ENCODE data around the gene ABCD1.

Gene ABCD1

DNA sequence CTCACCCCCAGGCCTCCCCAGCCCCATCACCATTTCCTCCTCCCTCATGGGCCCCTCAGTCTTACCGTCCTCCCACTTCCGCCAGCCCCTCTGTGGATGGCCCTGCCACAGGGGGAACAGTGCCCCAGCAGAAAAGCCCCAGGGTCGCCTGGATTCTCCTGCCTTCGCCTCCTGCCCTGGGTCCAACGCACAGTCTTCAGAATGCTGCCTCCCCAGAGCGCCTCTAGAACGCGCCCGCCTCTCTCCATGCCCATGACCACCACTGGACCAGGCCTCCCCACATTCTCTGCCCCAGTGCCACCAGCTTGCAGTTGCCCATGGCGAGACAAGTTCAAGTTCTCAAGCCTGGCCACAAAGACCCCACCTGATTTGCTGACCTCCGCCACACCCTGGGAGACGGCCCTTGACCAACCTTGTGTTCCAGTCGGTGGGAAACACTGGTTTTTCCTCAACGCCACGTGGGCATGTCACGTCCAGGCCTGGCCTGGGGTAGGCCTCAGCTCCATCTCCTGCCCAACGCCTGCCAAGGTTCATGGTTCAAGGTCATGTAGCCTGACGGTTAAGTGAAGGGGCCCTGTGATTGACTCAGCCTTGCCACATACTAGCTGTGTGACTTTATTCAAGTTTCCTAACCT lies 38.8 kb downstream of the ABCD1 start:
- Mint-ChIP-seq H3K4me3 (no peak overlapping the region), H3K4me1 (peaks cover 9% of the 10 kb centered on the region), H3K36me3 (no peaks in the 10 kb centered on the region), H3K27ac (no peak overlapping the region), H3K9me3 (no peaks in the 10 kb centered on the region), H3K27me3 (peaks cover 14% of the 10 kb centered on the region)
- DNase-seq = no peak
- CTCF ChIA-PET = interaction anchor here (0.6 to 3.3 kb wide), 5 partner anchors 27 to 205 kb away, joined by 3 to 27 read pairs (median 3); no protein-coding TSS in a partner anchor

DNA sequence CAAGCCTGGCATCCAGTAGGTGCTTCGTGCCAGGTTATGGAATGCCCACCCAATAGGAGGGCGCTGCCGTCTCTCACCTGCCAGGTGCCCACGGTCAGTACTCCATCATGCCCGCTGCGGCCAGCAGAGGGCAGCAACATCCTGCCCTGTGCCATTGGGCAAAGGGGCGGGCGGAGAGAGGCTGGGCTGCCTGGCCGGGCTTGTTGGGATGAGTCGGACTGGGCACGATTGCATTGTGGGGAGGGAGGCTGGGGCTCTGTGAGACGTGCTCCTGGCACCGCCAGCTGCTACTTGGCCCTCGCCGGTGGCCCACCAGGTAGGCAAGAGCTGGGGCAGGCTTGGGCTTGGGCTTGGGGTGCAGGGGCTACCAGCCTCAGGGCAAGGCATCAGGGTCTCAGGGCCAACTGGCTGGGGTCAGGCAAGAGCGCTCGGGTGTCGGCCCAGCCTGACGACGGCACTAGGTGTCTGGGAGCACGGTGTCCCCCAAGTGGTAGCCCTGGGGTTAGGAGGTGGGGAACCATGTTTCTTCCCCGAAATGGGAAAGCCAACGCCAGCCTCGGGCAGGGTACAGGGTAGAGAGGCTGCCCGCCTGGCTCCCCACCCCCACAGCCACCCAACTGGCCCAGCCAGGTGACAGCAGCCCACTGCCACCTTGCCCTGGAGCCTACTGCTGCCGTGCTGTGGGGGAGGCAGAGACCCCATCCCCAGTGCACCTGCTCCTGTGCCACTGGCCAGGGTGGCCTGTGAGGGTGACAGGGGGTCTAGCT lies 39.5 kb downstream of the ABCD1 start, which contains the start of gene PLXNB3:
PLXNB3 (plus strand) TSS at position 261 of the 767 bp plus-strand sequence. CDS start 1,287 bp downstream, outside the sequence.
- Mint-ChIP-seq H3K4me3 (no peak within 1 kb of the TSS), H3K36me3 (no peaks in the 10 kb centered on the region), H3K27me3 (peaks cover 14% of the 10 kb centered on the region), H3K27ac (no peak within 1 kb of the TSS), H3K4me1 (peaks cover 9% of the 10 kb centered on the region), H3K9me3 (no peaks in the 10 kb centered on the region)
- CTCF ChIA-PET = interaction anchor here (0.6 to 3.3 kb wide), 5 partner anchors 89 to 204 kb away, joined by 3 to 27 read pairs (median 4); no protein-coding TSS in a partner anchor
- peak; percentile 80 for DNase-seq

DNA sequence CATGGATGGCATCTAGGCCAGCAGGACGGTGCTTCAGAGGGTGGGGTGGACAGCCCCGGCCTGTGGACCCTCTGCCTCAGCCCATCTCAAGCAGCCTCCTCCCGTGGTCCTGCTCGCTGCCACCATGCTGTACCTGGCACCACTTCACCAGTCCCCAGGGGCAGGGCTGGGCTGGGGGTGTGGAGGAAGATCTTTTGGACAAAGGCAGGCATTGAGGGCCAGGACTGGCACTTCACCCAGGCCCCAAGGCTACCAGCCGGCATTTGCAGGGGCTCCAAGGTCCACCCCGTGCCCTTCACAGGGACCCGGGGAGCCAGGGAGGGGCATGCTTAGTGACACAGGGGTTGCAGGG lies 40.1 kb downstream of the ABCD1 start:
- Mint-ChIP-seq H3K27me3 (peaks cover 14% of the 10 kb centered on the region), H3K36me3 (no peaks in the 10 kb centered on the region), H3K27ac (no peak overlapping the region), H3K9me3 (no peaks in the 10 kb centered on the region), H3K4me1 (peaks cover 9% of the 10 kb centered on the region), H3K4me3 (no peak overlapping the region)
- DNase-seq = no peak
- CTCF ChIA-PET = interaction anchor here (1.0 to 3.3 kb wide), 4 partner anchors 88 to 186 kb away, joined by 3 to 27 read pairs (median 4); no protein-coding TSS in a partner anchor

DNA sequence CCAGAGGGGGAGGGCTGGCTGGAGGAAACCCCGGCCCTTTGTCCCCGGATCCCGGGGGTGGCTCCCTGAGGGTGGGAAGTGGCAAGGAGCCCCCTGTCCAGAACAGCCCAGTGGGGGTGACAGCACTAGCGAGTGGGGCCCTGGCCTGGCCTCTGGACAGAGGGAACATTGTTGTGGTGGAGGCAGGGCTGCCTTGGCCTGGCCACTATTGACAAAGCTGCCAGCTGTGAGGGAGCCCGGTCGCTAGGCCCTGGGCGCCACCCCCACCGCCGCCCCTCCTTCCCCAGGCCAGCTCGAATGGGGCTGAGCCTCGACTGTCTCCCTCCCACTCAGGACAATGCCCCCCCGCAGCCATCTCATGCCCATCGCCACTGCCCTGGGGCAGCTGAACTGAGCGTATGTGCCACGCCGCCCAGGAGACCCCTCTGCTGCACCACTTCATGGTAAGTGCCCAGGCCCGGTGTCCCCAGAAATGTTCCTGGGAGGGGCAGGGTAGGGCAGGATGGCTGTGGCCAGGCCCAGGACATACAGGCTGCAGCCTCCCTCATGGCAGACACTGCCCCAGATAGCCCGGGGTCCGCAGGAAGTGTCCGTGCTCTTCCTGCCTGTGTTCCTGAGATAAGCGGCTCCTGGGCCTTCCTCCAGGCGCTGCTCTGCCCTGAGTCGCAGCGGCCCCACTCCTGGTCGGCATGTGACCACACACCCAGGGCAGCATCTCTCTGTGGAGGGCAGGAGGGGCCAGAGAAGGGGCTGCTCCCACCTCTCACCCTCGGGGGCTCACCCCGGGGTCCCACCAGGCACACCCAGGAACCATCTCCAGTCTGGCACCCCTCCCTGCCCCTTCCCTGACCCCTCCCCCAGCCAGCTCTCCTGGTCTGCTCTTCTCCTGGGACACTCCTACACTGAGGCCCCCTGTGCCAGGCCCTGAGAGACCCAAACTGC lies 40.8 kb downstream of the ABCD1 start:
- Mint-ChIP-seq H3K9me3 (no peaks in the 10 kb centered on the region), H3K36me3 (no peaks in the 10 kb centered on the region), H3K27ac (no peak overlapping the region), H3K4me1 (peaks cover 9% of the 10 kb centered on the region), H3K27me3 (peaks cover 14% of the 10 kb centered on the region), H3K4me3 (no peak overlapping the region)
- CTCF ChIA-PET = interaction anchor here (1.2 to 1.6 kb wide), 2 partner anchors 127 to 185 kb away, joined by 4 read pairs; no protein-coding TSS in a partner anchor
- no peak for DNase-seq

DNA sequence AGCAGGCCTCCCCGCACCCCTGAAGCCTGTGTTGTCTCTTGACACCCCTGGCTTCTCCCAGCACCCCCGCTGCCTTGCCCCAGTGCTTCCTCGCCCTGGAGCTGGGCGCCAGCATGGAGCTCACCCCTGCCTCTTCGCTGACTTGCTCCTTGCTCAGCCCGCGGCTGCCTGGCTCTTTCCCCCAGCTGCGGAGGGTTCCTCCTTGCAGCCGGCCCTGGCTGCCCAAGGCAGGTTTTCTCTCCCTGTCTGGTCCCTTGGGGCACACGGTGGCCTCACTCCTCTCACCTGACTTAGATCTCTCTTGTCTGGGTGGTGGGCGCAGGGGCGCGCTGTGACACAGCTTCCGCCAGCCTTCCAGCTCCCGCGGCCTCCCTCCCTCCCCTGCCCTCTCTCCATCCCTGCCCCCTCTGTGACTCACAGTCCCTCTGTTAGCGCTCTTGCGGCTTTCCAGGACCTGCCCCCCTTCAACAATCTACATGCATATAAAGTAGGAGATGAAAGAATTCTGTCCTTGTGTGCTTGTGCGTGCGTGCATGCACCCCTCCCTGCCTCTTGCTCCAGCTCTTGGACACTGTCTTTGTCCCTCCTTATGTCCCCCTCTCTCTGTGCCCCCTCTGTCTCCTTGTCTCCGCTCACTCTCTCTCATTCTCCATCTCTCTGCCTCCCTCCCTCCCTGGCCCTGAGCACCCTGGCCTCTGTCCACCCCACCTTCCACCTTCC lies 41.6 kb downstream of the ABCD1 start:
- CTCF ChIA-PET = interaction anchor here (1.6 to 1.8 kb wide), 2 partner anchors 181 to 184 kb away, joined by 4 to 8 read pairs; no protein-coding TSS in a partner anchor
- peak; percentile 35 for DNase-seq
- Mint-ChIP-seq H3K27me3 (peaks cover 14% of the 10 kb centered on the region), H3K4me3 (no peak overlapping the region), H3K36me3 (no peaks in the 10 kb centered on the region), H3K9me3 (no peaks in the 10 kb centered on the region), H3K27ac (no peak overlapping the region), H3K4me1 (peaks cover 9% of the 10 kb centered on the region)

DNA sequence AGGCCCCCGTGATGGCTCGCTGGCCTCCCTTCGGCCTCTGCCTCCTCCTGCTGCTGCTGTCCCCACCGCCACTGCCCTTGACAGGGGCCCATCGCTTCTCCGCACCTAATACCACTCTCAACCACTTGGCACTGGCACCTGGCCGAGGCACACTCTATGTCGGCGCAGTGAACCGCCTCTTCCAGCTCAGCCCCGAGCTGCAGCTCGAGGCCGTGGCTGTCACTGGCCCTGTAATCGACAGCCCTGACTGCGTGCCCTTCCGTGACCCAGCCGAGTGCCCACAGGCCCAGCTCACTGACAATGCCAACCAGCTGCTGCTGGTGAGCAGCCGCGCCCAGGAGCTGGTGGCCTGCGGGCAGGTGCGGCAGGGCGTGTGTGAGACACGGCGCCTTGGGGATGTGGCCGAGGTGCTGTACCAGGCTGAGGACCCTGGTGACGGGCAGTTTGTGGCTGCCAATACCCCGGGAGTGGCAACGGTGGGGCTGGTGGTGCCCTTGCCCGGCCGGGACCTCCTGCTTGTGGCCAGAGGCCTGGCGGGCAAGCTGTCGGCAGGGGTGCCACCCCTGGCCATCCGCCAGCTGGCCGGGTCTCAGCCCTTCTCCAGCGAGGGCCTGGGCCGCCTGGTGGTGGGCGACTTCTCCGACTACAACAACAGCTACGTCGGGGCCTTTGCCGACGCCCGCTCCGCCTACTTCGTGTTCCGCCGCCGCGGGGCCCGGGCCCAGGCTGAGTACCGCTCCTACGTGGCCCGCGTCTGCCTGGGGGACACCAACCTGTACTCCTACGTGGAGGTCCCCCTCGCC lies 42.4 kb downstream of the ABCD1 start:
- Mint-ChIP-seq H3K4me3 (no peak overlapping the region), H3K27me3 (peaks cover 14% of the 10 kb centered on the region), H3K9me3 (no peaks in the 10 kb centered on the region), H3K4me1 (peaks cover 9% of the 10 kb centered on the region), H3K36me3 (no peaks in the 10 kb centered on the region), H3K27ac (no peak overlapping the region)
- no peak for DNase-seq
- CTCF ChIA-PET = interaction anchor here (1.6 to 1.8 kb wide), 2 partner anchors 180 to 183 kb away, joined by 4 to 8 read pairs; no protein-coding TSS in a partner anchor

GRCh38 chrX:153767674-153768055 lies 43.0 kb downstream of the ABCD1 start:
- CTCF ChIA-PET = interaction anchor here (1.8 kb wide), 1 partner anchor 179 kb away, joined by 8 read pairs; no protein-coding TSS in a partner anchor
- no peak overlapping the region for H3K27ac Mint-ChIP-seq
- DNase-seq = no peak

GRCh38 chrX:153768311-153769157 lies 43.9 kb downstream of the ABCD1 start:
- H3K27ac Mint-ChIP-seq = no peak overlapping the region
- CTCF ChIA-PET = no interaction called here
- peaks cover 9% of the 10 kb centered on the region for H3K4me1 Mint-ChIP-seq

More at GRCh38 chrX:153767674-153768055, 43.0 kb downstream of the ABCD1 start:
- H3K36me3 Mint-ChIP-seq = no peaks in the 10 kb centered on the region
- no peak overlapping the region for H3K4me3 Mint-ChIP-seq
- no peaks in the 10 kb centered on the region for H3K9me3 Mint-ChIP-seq
- H3K4me1 Mint-ChIP-seq = peaks cover 9% of the 10 kb centered on the region
- peaks cover 14% of the 10 kb centered on the region for H3K27me3 Mint-ChIP-seq

DNA sequence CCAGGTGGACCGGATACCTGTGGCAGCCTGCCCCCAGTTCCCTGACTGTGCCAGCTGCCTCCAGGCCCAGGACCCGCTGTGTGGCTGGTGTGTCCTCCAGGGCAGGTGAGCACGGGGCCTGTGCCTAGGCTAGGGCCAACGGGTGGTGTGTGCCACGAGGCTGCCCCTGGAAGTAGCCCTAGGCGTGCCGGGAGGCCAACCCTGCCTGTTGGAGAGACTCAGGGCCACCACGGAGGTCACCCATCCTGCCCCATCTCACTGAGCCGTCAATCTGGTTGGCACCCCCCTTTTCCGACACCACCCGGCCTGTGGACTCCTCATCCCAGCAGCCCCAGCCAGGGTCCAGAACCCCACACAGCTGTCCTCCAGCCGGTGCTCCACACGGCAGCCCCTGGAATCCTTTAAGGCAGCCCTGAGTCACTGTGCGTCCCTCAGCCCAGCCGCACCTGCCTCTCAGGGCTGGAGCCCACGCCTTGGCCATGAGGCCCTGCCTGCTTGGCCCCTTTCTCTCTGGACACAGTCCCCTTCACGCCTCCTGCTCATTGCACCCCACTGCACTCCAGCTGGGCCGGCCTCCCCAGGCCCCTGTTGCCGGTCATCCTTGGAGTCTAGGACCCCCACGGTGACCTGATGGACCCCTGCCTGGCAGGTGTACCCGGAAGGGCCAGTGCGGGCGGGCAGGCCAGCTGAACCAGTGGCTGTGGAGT lies 44.7 kb downstream of the ABCD1 start:
- CTCF ChIA-PET = no interaction called here
- Mint-ChIP-seq H3K36me3 (no peaks in the 10 kb centered on the region), H3K27me3 (peaks cover 9% of the 10 kb centered on the region)

More at GRCh38 chrX:153768311-153769157, 43.9 kb downstream of the ABCD1 start:
- Mint-ChIP-seq H3K27me3 (peaks cover 14% of the 10 kb centered on the region), H3K36me3 (no peaks in the 10 kb centered on the region), H3K4me3 (no peak overlapping the region), H3K9me3 (no peaks in the 10 kb centered on the region)
- no peak for DNase-seq

GRCh38 chrX:153769865-153770600 lies 45.4 kb downstream of the ABCD1 start:
- H3K9me3 Mint-ChIP-seq = no peaks in the 10 kb centered on the region
- no peaks in the 10 kb centered on the region for H3K36me3 Mint-ChIP-seq
- H3K27ac Mint-ChIP-seq = no peak overlapping the region
- peaks cover 6% of the 10 kb centered on the region for H3K4me1 Mint-ChIP-seq
- peaks cover 9% of the 10 kb centered on the region for H3K27me3 Mint-ChIP-seq
- no peak for DNase-seq
- no peak overlapping the region for H3K4me3 Mint-ChIP-seq
- CTCF ChIA-PET = no interaction called here

More for the DNA sequence above, 44.7 kb downstream of the ABCD1 start:
- DNase-seq = no peak
- Mint-ChIP-seq H3K27ac (no peak overlapping the region), H3K4me3 (no peak overlapping the region), H3K4me1 (peaks cover 6% of the 10 kb centered on the region), H3K9me3 (no peaks in the 10 kb centered on the region)

Data from activated naive CD4-positive, alpha-beta T cell treated with anti-CD3 and anti-CD28 coated beads, Interleukin-2, amount 10 ng/mL, durations not matched to agents 7 days and 5 days (primary cell).